ENCODE data around the gene ARHGEF3. TPM values are rescaled to one million over a fixed set of nuclear protein-coding genes. Genes with fewer than 3 reads are reported as not detected.

The ARHGEF3 gene
- total RNA-seq, 1 experiment from 2014 or later, result 1.3 TPM

DNA sequence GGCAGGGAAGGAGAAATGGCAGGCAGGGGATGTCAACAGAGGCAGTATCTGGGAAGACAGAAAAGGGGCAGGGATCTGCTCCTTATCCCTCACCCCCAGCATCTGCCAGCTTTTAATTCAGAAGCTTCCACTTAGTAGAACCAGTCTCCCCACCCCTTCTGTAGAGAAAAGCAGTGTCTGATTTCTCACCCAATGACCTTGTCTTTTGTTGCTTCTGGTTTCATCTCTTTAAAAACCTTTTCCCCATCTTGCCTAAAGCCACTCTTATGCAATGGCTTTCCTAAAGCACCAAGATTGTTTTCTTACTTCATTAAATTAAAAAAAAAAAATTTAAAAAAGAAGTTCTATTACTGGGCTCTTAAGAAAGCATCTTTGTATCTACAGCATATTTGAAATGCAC, 27.8 kb downstream of the ARHGEF3 start:
- BruUV-seq (replicated peaks), result no TSS peak

GRCh38 chr3:56772952-56773938, 28.5 kb downstream of the ARHGEF3 start:
- ChIA-PET CTCF (no interaction called here), POLR2A (ENCODE audit: low non-redundant PET) (no interaction called here)
- H3K4me3 ChIP-seq (ENCODE audit: low read depth, low read length, poor library complexity, severe bottlenecking), result no peak overlapping the region
- intact Hi-C loops (cut with micrococcal nuclease; ENCODE audit: unreplicated experiment), result no loop called here
- H3K36me3 ChIP-seq (ENCODE audit: insufficient read depth, low read length, poor library complexity, severe bottlenecking), result no peaks in the 10 kb centered on the region
- H3K9me3 ChIP-seq (ENCODE audit: low read depth, low read length, poor library complexity, severe bottlenecking), result no peaks in the 10 kb centered on the region
- no peaks in the 10 kb centered on the region for H3K4me1 ChIP-seq (ENCODE audit: insufficient read depth, low read length, poor library complexity, severe bottlenecking)
- TF ChIP-seq EZH2 (IDR thresholded peaks at IDR 0.05; ENCODE audit: borderline replicate concordance, low read depth, low read length, poor library complexity, severe bottlenecking), result no peak
- TF ChIP-seq, protein P1, sequence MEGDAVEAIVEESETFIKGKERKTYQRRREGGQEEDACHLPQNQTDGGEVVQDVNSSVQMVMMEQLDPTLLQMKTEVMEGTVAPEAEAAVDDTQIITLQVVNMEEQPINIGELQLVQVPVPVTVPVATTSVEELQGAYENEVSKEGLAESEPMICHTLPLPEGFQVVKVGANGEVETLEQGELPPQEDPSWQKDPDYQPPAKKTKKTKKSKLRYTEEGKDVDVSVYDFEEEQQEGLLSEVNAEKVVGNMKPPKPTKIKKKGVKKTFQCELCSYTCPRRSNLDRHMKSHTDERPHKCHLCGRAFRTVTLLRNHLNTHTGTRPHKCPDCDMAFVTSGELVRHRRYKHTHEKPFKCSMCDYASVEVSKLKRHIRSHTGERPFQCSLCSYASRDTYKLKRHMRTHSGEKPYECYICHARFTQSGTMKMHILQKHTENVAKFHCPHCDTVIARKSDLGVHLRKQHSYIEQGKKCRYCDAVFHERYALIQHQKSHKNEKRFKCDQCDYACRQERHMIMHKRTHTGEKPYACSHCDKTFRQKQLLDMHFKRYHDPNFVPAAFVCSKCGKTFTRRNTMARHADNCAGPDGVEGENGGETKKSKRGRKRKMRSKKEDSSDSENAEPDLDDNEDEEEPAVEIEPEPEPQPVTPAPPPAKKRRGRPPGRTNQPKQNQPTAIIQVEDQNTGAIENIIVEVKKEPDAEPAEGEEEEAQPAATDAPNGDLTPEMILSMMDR (conservative IDR thresholded peaks at IDR 0.05; ENCODE audit: low read depth, low read length), result no peak
- no TSS peak for BruUV-seq (replicated peaks)
- DNase-seq (ENCODE audit: low spot score), result no peak
- no peaks in the 10 kb centered on the region for H3K27me3 ChIP-seq (replicated peaks; ENCODE audit: insufficient read depth, low read depth, low read length, poor library complexity)
- H3K27ac ChIP-seq (ENCODE audit: low read depth, low read length, poor library complexity, severe bottlenecking), result no peak overlapping the region

More for the DNA sequence above, 27.8 kb downstream of the ARHGEF3 start:
- Histone ChIP-seq H3K4me3 (ENCODE audit: low read depth, low read length, poor library complexity, severe bottlenecking) (no peak overlapping the region), H3K9me3 (ENCODE audit: low read depth, low read length, poor library complexity, severe bottlenecking) (no peaks in the 10 kb centered on the region), H3K4me1 (ENCODE audit: insufficient read depth, low read length, poor library complexity, severe bottlenecking) (no peaks in the 10 kb centered on the region), H3K27ac (ENCODE audit: low read depth, low read length, poor library complexity, severe bottlenecking) (no peak overlapping the region), H3K27me3 (replicated peaks; ENCODE audit: insufficient read depth, low read depth, low read length, poor library complexity) (no peaks in the 10 kb centered on the region), H3K36me3 (ENCODE audit: insufficient read depth, low read length, poor library complexity, severe bottlenecking) (no peaks in the 10 kb centered on the region)
- TF ChIP-seq, protein P1 (conservative IDR thresholded peaks at IDR 0.05; ENCODE audit: low read depth, low read length), result no peak
- TF ChIP-seq EZH2 (IDR thresholded peaks at IDR 0.05; ENCODE audit: borderline replicate concordance, low read depth, low read length, poor library complexity, severe bottlenecking), result no peak
- no peak for DNase-seq (ENCODE audit: low spot score)
- intact Hi-C loops (cut with micrococcal nuclease; ENCODE audit: unreplicated experiment), result no loop called here
- ChIA-PET POLR2A (ENCODE audit: low non-redundant PET) (no interaction called here), CTCF (no interaction called here)

GRCh38 chr3:56771376-56771775, 30.4 kb downstream of the ARHGEF3 start:
- CTCF ChIA-PET, result no interaction called here
- Histone ChIP-seq H3K27ac (ENCODE audit: low read depth, low read length, poor library complexity, severe bottlenecking) (no peak overlapping the region), H3K36me3 (ENCODE audit: insufficient read depth, low read length, poor library complexity, severe bottlenecking) (no peaks in the 10 kb centered on the region), H3K27me3 (replicated peaks; ENCODE audit: insufficient read depth, low read depth, low read length, poor library complexity) (no peaks in the 10 kb centered on the region), H3K4me3 (ENCODE audit: low read depth, low read length, poor library complexity, severe bottlenecking) (no peak overlapping the region), H3K4me1 (ENCODE audit: insufficient read depth, low read length, poor library complexity, severe bottlenecking) (no peaks in the 10 kb centered on the region), H3K9me3 (ENCODE audit: low read depth, low read length, poor library complexity, severe bottlenecking) (no peaks in the 10 kb centered on the region)
- POLR2A ChIA-PET (ENCODE audit: low non-redundant PET), result no interaction called here
- intact Hi-C loops (cut with micrococcal nuclease; ENCODE audit: unreplicated experiment), result no loop called here
- TF ChIP-seq, protein P1 (conservative IDR thresholded peaks at IDR 0.05; ENCODE audit: low read depth, low read length), result no peak
- TF ChIP-seq EZH2 (IDR thresholded peaks at IDR 0.05; ENCODE audit: borderline replicate concordance, low read depth, low read length, poor library complexity, severe bottlenecking), result no peak
- BruUV-seq (replicated peaks), result no TSS peak
- no peak for DNase-seq (ENCODE audit: low spot score)

Measured in A673 (cell line).